PFSK-1 (cell line): ENCODE measurements around the gene PSRC1.

Experiments
- POLR2AphosphoS5 ChIP-seq: IDR thresholded peaks from 2 replicates; pipeline ENCODE4 v1.6.1; 2012; ENCODE audit warnings: low read depth, mild to moderate bottlenecking, control low read depth, low read length, moderate library complexity
- TF ChIP-seq, protein P1 (sequence below), 2 experiments: IDR thresholded peaks; 2 replicates each; pipeline versions ENCODE4 v1.6.1 to v1.8.0; 2011 to 2012; ENCODE audit warnings: low read depth in 2 of 2, low read length in 2 of 2, control low read depth in 1 of 2, inconsistent platforms in 1 of 2, mild to moderate bottlenecking in 1 of 2, moderate library complexity in 1 of 2; ENCODE audit not compliant: insufficient read depth in 1 of 2

DNA sequence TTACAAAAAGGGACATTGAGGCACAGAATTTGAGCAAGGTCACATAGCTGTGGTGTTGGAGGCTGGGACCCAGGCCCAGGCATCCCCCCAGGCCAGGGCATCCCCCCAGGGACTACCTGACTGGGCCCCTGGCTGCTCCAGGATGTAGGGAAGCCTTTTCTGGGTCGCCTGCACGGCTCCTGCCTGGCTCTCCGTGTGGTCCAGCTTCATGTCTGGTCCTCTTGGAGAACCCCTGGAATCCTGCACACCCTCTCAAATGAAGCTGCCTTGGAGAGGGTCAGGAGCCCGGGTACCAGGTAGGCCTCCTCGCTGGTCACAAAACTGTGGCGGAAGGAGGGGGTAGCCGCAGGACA is 34.5 kb downstream of the PSRC1 start:
- TF ChIP-seq, protein P1, sequence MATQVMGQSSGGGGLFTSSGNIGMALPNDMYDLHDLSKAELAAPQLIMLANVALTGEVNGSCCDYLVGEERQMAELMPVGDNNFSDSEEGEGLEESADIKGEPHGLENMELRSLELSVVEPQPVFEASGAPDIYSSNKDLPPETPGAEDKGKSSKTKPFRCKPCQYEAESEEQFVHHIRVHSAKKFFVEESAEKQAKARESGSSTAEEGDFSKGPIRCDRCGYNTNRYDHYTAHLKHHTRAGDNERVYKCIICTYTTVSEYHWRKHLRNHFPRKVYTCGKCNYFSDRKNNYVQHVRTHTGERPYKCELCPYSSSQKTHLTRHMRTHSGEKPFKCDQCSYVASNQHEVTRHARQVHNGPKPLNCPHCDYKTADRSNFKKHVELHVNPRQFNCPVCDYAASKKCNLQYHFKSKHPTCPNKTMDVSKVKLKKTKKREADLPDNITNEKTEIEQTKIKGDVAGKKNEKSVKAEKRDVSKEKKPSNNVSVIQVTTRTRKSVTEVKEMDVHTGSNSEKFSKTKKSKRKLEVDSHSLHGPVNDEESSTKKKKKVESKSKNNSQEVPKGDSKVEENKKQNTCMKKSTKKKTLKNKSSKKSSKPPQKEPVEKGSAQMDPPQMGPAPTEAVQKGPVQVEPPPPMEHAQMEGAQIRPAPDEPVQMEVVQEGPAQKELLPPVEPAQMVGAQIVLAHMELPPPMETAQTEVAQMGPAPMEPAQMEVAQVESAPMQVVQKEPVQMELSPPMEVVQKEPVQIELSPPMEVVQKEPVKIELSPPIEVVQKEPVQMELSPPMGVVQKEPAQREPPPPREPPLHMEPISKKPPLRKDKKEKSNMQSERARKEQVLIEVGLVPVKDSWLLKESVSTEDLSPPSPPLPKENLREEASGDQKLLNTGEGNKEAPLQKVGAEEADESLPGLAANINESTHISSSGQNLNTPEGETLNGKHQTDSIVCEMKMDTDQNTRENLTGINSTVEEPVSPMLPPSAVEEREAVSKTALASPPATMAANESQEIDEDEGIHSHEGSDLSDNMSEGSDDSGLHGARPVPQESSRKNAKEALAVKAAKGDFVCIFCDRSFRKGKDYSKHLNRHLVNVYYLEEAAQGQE (IDR thresholded peaks at IDR 0.05; ENCODE audit: insufficient read depth in 1 of 2, low read depth in 2 of 2, low read length in 2 of 2), result no peak
- no peak for TF ChIP-seq POLR2AphosphoS5
